Kidney (tissue), 14 donors: Measurements from ENCODE around the gene CAMK2G. TPM values are rescaled to one million over a fixed set of nuclear protein-coding genes. Genes with fewer than 3 reads are reported as not detected.

Experiments
- DNase-seq, 5 donors: peaks; one replicate each; pipeline ENCODE4 v3.0.0-alpha.2; 2013 to 2020
- FAIRE-seq: peaks from 2 replicates; lab custom pipeline; 2012; peaks lifted over from hg19 to GRCh38; lab: Jason Lieb, UNC
- H3K27ac ChIP-seq, 2 donors: one replicate each; pipeline ENCODE4 v1.7.0; 2013; ENCODE audit warnings: low read depth in 2 of 2, low read length in 2 of 2, inconsistent platforms in 1 of 2
- H3K27me3 ChIP-seq: one replicate; pipeline ENCODE4 v1.7.1; 2013; ENCODE audit warnings: low read length, inconsistent platforms; ENCODE audit not compliant: control insufficient read depth, insufficient read depth
- H3K36me3 ChIP-seq, 3 donors: one replicate each; pipeline versions ENCODE4 v1.7.0 to v1.7.1; 2013; ENCODE audit warnings: low read length in 3 of 3, control low read depth in 1 of 3, inconsistent platforms in 1 of 3; ENCODE audit not compliant: insufficient read depth in 3 of 3, control insufficient read depth in 2 of 3
- H3K4me1 ChIP-seq, 3 donors: one replicate each; pipeline versions ENCODE4 v1.7.0 to v1.7.1; 2013; ENCODE audit warnings: low read length in 3 of 3, inconsistent platforms in 1 of 3, low read depth in 1 of 3; ENCODE audit not compliant: control insufficient read depth in 2 of 3, insufficient read depth in 2 of 3
- H3K4me3 ChIP-seq, 3 donors: one replicate each; pipeline versions ENCODE4 v1.7.0 to v1.8.1; 2013; ENCODE audit warnings: low read length in 3 of 3, control low read depth in 1 of 3, inconsistent platforms in 1 of 3
- H3K9ac ChIP-seq, 3 donors: one replicate each; pipeline versions ENCODE4 v1.7.0 to v1.7.1; 2013; ENCODE audit warnings: low read length in 3 of 3, control low read depth in 1 of 3, inconsistent platforms in 1 of 3
- H3K9me3 ChIP-seq, 3 donors: one replicate each; pipeline versions ENCODE4 v1.7.0 to v1.7.1; 2013; ENCODE audit warnings: low read length in 3 of 3, control low read depth in 1 of 3, inconsistent platforms in 1 of 3; ENCODE audit not compliant: control insufficient read depth in 2 of 3, insufficient read depth in 1 of 3
- intact Hi-C: fragments of 100-400 bp; cut with DNase I; formaldehyde crosslinking; loops from one replicate; pipeline ENCODE4 v1.11.1; 2022
- polyA plus RNA-seq: library from polyadenylated mRNA; stranded (reverse); fragments of 350-450 nt; fragmentation: Illumina TruSeq; extraction: RNeasy Lipid Tissue Mini Kit (QIAGEN cat#74804); gene quantifications from one replicate; pipeline ENCODE4 v1.2.3, GENCODE V29; 2014; ENCODE audit warnings: low read depth, low replicate concordance; ENCODE audit not compliant: insufficient read depth
- total RNA-seq: library from RNA; stranded (reverse); fragmentation: NEBNext Ultra II Directional; extraction: Animal tissue kit (Norgen Biotek cat#: 25700); gene quantifications from one replicate; pipeline ENCODE4 v1.2.1, GENCODE V29; 2021
- TF ChIP-seq, protein P1 (sequence below): IDR thresholded peaks from 3 replicates; pipeline ENCODE4 v1.5.1; 2012; ENCODE audit warnings: mild to moderate bottlenecking, moderate library complexity, borderline replicate concordance; ENCODE audit not compliant: insufficient read depth; ENCODE audit errors: extremely low read depth
- donor health status: control.
- donor health status: control.
- donor health status: control.
- donor health status: control.
- donor health status: control.
- donor health status: DM: yes; HTN: yes; CAD: no.
- donor health status: Normal renal cell carcinoma (clear cell type).

Gene CAMK2G
- total and polyA plus RNA-seq, 2 donors from 2014 or later: 21.0 to 29.1 TPM

GRCh38 chr10:73889014-73889413, 14.7 kb upstream of the CAMK2G start:
- Histone ChIP-seq H3K4me1 (peaks cover 0 to 23% (median 22%) of the 10 kb centered on the region in 3 donors), H3K36me3 (no peaks in the 10 kb centered on the region), H3K9ac (no peak overlapping the region), H3K4me3 (no peak overlapping the region), H3K27me3 (no peaks in the 10 kb centered on the region), H3K9me3 (no peaks in the 10 kb centered on the region), H3K27ac (no peak overlapping the region)
- DNase-seq (peak in 1 of 5 donors; percentile 86), FAIRE-seq (no peak)
- intact Hi-C loops: loop anchor here (10.0 kb wide), 1 partner anchor 56 kb away; no protein-coding TSS in a partner anchor
- TF ChIP-seq, protein P1, sequence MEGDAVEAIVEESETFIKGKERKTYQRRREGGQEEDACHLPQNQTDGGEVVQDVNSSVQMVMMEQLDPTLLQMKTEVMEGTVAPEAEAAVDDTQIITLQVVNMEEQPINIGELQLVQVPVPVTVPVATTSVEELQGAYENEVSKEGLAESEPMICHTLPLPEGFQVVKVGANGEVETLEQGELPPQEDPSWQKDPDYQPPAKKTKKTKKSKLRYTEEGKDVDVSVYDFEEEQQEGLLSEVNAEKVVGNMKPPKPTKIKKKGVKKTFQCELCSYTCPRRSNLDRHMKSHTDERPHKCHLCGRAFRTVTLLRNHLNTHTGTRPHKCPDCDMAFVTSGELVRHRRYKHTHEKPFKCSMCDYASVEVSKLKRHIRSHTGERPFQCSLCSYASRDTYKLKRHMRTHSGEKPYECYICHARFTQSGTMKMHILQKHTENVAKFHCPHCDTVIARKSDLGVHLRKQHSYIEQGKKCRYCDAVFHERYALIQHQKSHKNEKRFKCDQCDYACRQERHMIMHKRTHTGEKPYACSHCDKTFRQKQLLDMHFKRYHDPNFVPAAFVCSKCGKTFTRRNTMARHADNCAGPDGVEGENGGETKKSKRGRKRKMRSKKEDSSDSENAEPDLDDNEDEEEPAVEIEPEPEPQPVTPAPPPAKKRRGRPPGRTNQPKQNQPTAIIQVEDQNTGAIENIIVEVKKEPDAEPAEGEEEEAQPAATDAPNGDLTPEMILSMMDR: no peak

DNA sequence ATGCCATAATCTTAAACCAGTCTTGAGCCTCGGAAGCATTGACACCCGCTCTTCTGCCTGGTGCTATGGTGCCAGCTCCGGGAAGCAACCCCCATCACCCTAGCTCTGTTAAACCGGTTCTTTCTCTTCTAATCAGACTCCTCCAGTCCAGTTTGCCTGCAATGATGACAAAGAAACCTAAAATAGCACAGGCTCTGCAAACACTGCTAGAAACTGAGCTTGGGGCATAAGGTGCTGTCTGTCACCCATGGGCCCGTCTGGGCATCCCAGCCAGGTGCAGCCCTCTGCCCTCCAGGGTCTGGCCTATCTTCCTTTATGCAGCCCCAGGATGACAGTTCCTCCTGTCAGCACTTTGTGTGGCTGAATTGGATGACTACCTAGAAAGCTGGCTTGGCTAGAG, 14.2 kb upstream of the CAMK2G start:
- DNase-seq: no peak
- H3K27ac ChIP-seq: no peak overlapping the region
- no peak overlapping the region for H3K4me3 ChIP-seq
- no peak overlapping the region for H3K9ac ChIP-seq
- H3K27me3 ChIP-seq: no peaks in the 10 kb centered on the region
- H3K9me3 ChIP-seq: no peaks in the 10 kb centered on the region
- H3K4me1 ChIP-seq: peaks cover 0 to 23% (median 22%) of the 10 kb centered on the region in 3 donors
- TF ChIP-seq, protein P1: no peak
- intact Hi-C loops: loop anchor here (10.0 kb wide), 1 partner anchor 56 kb away; no protein-coding TSS in a partner anchor
- no peak for FAIRE-seq
- no peaks in the 10 kb centered on the region for H3K36me3 ChIP-seq

DNA sequence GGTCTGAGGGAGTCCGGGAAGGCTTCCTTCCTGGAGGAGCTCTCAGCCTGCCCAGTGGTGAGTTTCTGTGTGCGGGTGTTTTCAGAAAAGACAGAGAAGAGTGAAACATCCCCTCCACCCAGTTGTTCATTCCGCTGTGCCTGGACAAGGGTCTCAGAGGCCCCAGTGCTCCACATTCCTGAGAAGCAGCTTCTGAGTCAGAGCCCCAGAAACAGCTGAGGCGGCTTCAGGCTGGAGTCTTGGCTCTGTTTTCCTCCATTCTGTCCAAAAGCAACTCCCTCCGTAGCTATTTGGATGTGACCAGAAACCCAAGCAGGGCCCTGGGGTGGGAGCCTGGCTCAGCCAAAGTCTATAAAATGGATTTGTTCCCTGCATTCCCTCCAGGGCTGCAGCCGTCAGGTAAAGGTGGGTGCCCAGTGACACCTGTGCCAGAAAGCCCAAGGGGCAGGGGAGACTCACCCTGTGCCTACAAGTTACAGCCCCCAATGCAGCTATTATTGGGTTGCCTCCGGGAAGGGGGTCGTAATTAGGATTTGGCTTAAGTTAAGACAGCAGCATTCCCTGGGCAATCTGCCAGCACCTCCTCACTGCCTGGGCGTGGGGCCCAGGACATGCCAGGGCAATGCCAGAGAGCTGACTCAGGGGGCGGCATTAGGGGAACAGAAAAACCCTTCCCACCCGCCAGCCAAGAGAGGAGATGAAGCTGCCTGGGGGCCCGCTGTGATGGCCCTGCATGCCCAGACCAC, 13.1 kb upstream of the CAMK2G start:
- intact Hi-C loops: loop anchor here (10.0 kb wide), 1 partner anchor 57 kb away; no protein-coding TSS in a partner anchor
- peak overlapping the region; percentile 10 to 65 for H3K27ac ChIP-seq
- no peaks in the 10 kb centered on the region for H3K27me3 ChIP-seq
- H3K4me3 ChIP-seq: no peak overlapping the region
- no peak for FAIRE-seq
- no peaks in the 10 kb centered on the region for H3K9me3 ChIP-seq
- no peaks in the 10 kb centered on the region for H3K36me3 ChIP-seq
- peaks cover 0 to 23% (median 22%) of the 10 kb centered on the region in 3 donors for H3K4me1 ChIP-seq
- H3K9ac ChIP-seq: peak overlapping the region in 1 of 3 donors; percentile 49
- DNase-seq: peak in 2 of 5 donors; percentile 76 to 92
- TF ChIP-seq, protein P1: peak; percentile 9
